IMR-90 (cell line): ENCODE data around the gene RAI14. TPM values are rescaled to one million over a fixed set of nuclear protein-coding genes. Genes with fewer than 3 reads are reported as not detected.

Experiments
- ATAC-seq: fragments of 200-7000 bp; cut with Tn5 transposase; 2 replicates; pipeline ENCODE4 v1.9.1; 2020; ENCODE audit warnings: low read depth, mild to moderate bottlenecking, moderate library complexity
- BruUV-seq: library from RNA; stranded (reverse); fragments of 400-500 nt; replicated peaks from 2 replicates; lab custom pipeline; 2021; lab: Mats Ljungman, UMichigan
- CTCF ChIA-PET: fragments of 300-600 bp; formaldehyde crosslinking; extraction: SDS; loops from one replicate; lab custom pipeline; 2021; ENCODE audit warnings: antibody characterized with exemption; lab: Yijun Ruan, JAX
- POLR2A ChIA-PET: fragments of 300-600 bp; sonication (Branson Sonifier 250); formaldehyde crosslinking; loops from one replicate; lab custom pipeline; 2022; ENCODE audit warnings: antibody characterized with exemption; ENCODE audit not compliant: unreplicated experiment; lab: Charles Lee
- DNase-seq: peaks from one replicate; pipeline ENCODE4 v3.0.0; 2013
- H2AFZ ChIP-seq: replicated peaks from 2 replicates; pipeline ENCODE3; 2013; ENCODE audit warnings: low read length, mild to moderate bottlenecking; ENCODE audit not compliant: poor library complexity
- H2AK5ac ChIP-seq: 2 replicates; pipeline ENCODE4 v1.6.1; 2013; ENCODE audit warnings: low read depth, low read length, inconsistent platforms
- H2AK9ac ChIP-seq: replicated peaks from 2 replicates; pipeline ENCODE3; 2013; ENCODE audit warnings: mild to moderate bottlenecking, low read depth, low read length, moderate library complexity; ENCODE audit not compliant: poor library complexity
- H2BK120ac ChIP-seq: 2 replicates; pipeline ENCODE4 v1.6.1; 2013; ENCODE audit warnings: low read depth, low read length, inconsistent platforms
- H2BK15ac ChIP-seq: 3 replicates; pipeline ENCODE4 v1.6.1; 2013; ENCODE audit warnings: low read depth, low read length, inconsistent platforms
- H2BK20ac ChIP-seq: 2 replicates; pipeline ENCODE4 v1.6.1; 2013; ENCODE audit warnings: low read depth, mild to moderate bottlenecking, inconsistent platforms, low read length, moderate library complexity
- H2BK5ac ChIP-seq: 2 replicates; pipeline ENCODE4 v1.6.1; 2013; ENCODE audit warnings: mild to moderate bottlenecking, low read depth, low read length, inconsistent platforms; ENCODE audit not compliant: poor library complexity, severe bottlenecking
- H3K14ac ChIP-seq: replicated peaks from 2 replicates; pipeline ENCODE4 v1.6.1; 2013; ENCODE audit warnings: low read depth, low read length, inconsistent platforms
- H3K18ac ChIP-seq: 2 replicates; pipeline ENCODE4 v1.6.1; 2013; ENCODE audit warnings: low read depth, low read length, control low read depth
- H3K23ac ChIP-seq: 2 replicates; pipeline ENCODE4 v1.6.1; 2013; ENCODE audit warnings: low read depth, low read length, inconsistent platforms
- H3K27ac ChIP-seq: 2 replicates; pipeline ENCODE4 v1.5.1; 2013; ENCODE audit warnings: mild to moderate bottlenecking, control low read depth, low read length; ENCODE audit not compliant: insufficient read depth
- H3K27me3 ChIP-seq: 2 replicates; pipeline ENCODE4 v1.6.1; 2013; ENCODE audit warnings: low read length; ENCODE audit not compliant: control insufficient read depth, insufficient read depth
- H3K36me3 ChIP-seq: 2 replicates; pipeline ENCODE4 v1.6.1; 2013; ENCODE audit warnings: low read length, mixed read lengths; ENCODE audit not compliant: control insufficient read depth, insufficient read depth
- H3K4ac ChIP-seq: 2 replicates; pipeline ENCODE4 v1.6.1; 2013; ENCODE audit warnings: low read depth, low read length, inconsistent platforms
- H3K4me1 ChIP-seq: 2 replicates; pipeline ENCODE4 v1.6.1; 2013; ENCODE audit warnings: low read length, mixed read lengths; ENCODE audit not compliant: control insufficient read depth, insufficient read depth
- H3K4me2 ChIP-seq: 2 replicates; pipeline ENCODE4 v1.6.1; 2013; ENCODE audit warnings: low read depth, mild to moderate bottlenecking, control low read depth, low read length, moderate library complexity
- H3K4me3 ChIP-seq: 2 replicates; pipeline ENCODE4 v1.5.1; 2013; ENCODE audit warnings: low read depth, mild to moderate bottlenecking, control low read depth, low read length, moderate library complexity; ENCODE audit not compliant: insufficient read depth
- H3K56ac ChIP-seq: 2 replicates; pipeline ENCODE4 v1.6.1; 2013; ENCODE audit warnings: low read length, inconsistent platforms; ENCODE audit not compliant: insufficient read depth; ENCODE audit errors: extremely low read depth
- H3K79me1 ChIP-seq, 2 experiments: 2 replicates each; pipeline ENCODE4 v1.6.1; 2013; ENCODE audit warnings: low read length in 2 of 2, inconsistent platforms in 1 of 2, low read depth in 1 of 2
- H3K9ac ChIP-seq: 2 replicates; pipeline ENCODE4 v1.6.1; 2013; ENCODE audit warnings: low read depth, low read length, control low read depth
- H3K9me1 ChIP-seq: 2 replicates; pipeline ENCODE4 v1.6.1; 2013; ENCODE audit warnings: low read length, inconsistent platforms; ENCODE audit not compliant: insufficient read depth
- H3K9me3 ChIP-seq: 2 replicates; pipeline ENCODE4 v1.6.1; 2013; ENCODE audit warnings: low read length; ENCODE audit not compliant: control insufficient read depth, insufficient read depth
- H4K20me1 ChIP-seq: 2 replicates; pipeline ENCODE4 v1.6.1; 2013; ENCODE audit warnings: low read length, inconsistent platforms; ENCODE audit not compliant: insufficient read depth
- H4K5ac ChIP-seq: 2 replicates; pipeline ENCODE4 v1.6.1; 2013; ENCODE audit warnings: mild to moderate bottlenecking, low read depth, low read length, control low read depth
- H4K8ac ChIP-seq, 2 experiments: 2 replicates each; pipeline ENCODE4 v1.6.1; 2013; ENCODE audit warnings: low read depth in 2 of 2, low read length in 2 of 2, control low read depth in 1 of 2, inconsistent platforms in 1 of 2
- H4K91ac ChIP-seq: 2 replicates; pipeline ENCODE4 v1.6.1; 2013; ENCODE audit warnings: low read depth, low read length, inconsistent platforms; ENCODE audit not compliant: insufficient read depth
- BHLHE40 ChIP-seq: fragments of 150-350 bp; IDR thresholded peaks from 2 replicates; pipeline ENCODE4 v1.6.1; 2016; ENCODE audit warnings: mild to moderate bottlenecking, low read depth, low read length
- CEBPB ChIP-seq: IDR thresholded peaks from 2 replicates; pipeline ENCODE4 v1.6.1; 2012; ENCODE audit warnings: low read depth, low read length, improper control_type of control experiment
- CHD1 ChIP-seq: IDR thresholded peaks from 2 replicates; pipeline ENCODE4 v1.6.1; 2012; ENCODE audit warnings: low read depth, low read length, improper control_type of control experiment
- CTCF ChIP-seq: conservative IDR thresholded peaks from 2 replicates; pipeline ENCODE4 v1.5.1; 2012; ENCODE audit warnings: mild to moderate bottlenecking, low read depth, low read length, improper control_type of control experiment
- ELK1 ChIP-seq: fragments of 150-350 bp; IDR thresholded peaks from 2 replicates; pipeline ENCODE4 v1.6.1; 2016; ENCODE audit warnings: low read depth, mild to moderate bottlenecking, low read length, moderate library complexity, borderline replicate concordance
- FOS ChIP-seq: fragments of 150-350 bp; IDR thresholded peaks from 2 replicates; pipeline ENCODE4 v1.6.1; 2016; ENCODE audit warnings: low read depth, low read length
- MAFK ChIP-seq: IDR thresholded peaks from 2 replicates; pipeline ENCODE4 v1.6.1; 2012; ENCODE audit warnings: low read depth, low read length, improper control_type of control experiment
- MAZ ChIP-seq: IDR thresholded peaks from 2 replicates; pipeline ENCODE4 v1.6.1; 2012; ENCODE audit warnings: low read depth, mild to moderate bottlenecking, low read length, improper control_type of control experiment, moderate library complexity, borderline replicate concordance
- MXI1 ChIP-seq: IDR thresholded peaks from 2 replicates; pipeline ENCODE4 v1.6.1; 2012; ENCODE audit warnings: low read depth, mild to moderate bottlenecking, low read length, moderate library complexity, borderline replicate concordance
- NFE2L2 ChIP-seq: fragments of 150-350 bp; IDR thresholded peaks from 2 replicates; pipeline ENCODE4 v1.6.1; 2016; ENCODE audit warnings: low read depth, mild to moderate bottlenecking, low read length
- RAD21 ChIP-seq: IDR thresholded peaks from 2 replicates; pipeline ENCODE4 v1.6.1; 2012; ENCODE audit warnings: low read length, improper control_type of control experiment
- RCOR1 ChIP-seq: IDR thresholded peaks from 2 replicates; pipeline ENCODE4 v1.6.1; 2012; ENCODE audit warnings: mild to moderate bottlenecking, low read length, improper control_type of control experiment; ENCODE audit not compliant: insufficient replicate concordance
- SMC3 ChIP-seq: fragments of 150-350 bp; IDR thresholded peaks from 2 replicates; pipeline ENCODE4 v1.6.1; 2016; ENCODE audit warnings: low read depth, mild to moderate bottlenecking, antibody characterized with exemption, low read length, moderate library complexity
- WGBS, 2 experiments: methylation state at CpG; one replicate each; pipeline versions ENCODE4 v1.1.5 to v1.1.7; 2013; ENCODE audit warnings: missing lambda C conversion rate in 2 of 2; ENCODE audit not compliant: insufficient read length in 1 of 2; ENCODE audit errors: extremely low coverage in 2 of 2; 5-methylcytosine and 5-hydroxymethylcytosine counted together
- dilution Hi-C: fragments of 300-500 bp; cut with HindIII; formaldehyde crosslinking; loops from one replicate; pipeline ENCODE4 v1.14.3; 2018; ENCODE audit warnings: low sequenced_read_pairs; ENCODE audit not compliant: unreplicated experiment
- in situ Hi-C: fragments of 300-500 bp; cut with MboI; formaldehyde crosslinking; loops from 3 replicates; pipeline ENCODE4 v1.14.3; 2019; ENCODE audit warnings: low sequenced_read_pairs, inconsistent platforms, mixed read lengths
- intact Hi-C: fragments of 100-400 bp; cut with micrococcal nuclease; formaldehyde crosslinking; loops from 2 replicates; pipeline ENCODE4 v1.10.0; 2022
- polyA plus RNA-seq, 3 experiments: library from polyadenylated mRNA; depleted of rRNA; stranded (reverse); fragments of >200 nt; gene quantifications; 2 replicates each; pipeline ENCODE4 v1.2.3, GENCODE V29; 2012; ENCODE audit warnings: low replicate concordance in 1 of 3
- total RNA-seq: library from RNA; depleted of rRNA; stranded (reverse); fragments of >200 nt; gene quantifications from 2 replicates; pipeline ENCODE4 v1.2.3, GENCODE V29; 2012

RAI14 gene
- total and polyA plus RNA-seq, 2 of the 4 experiments (the other 2 are of a cell fraction), result 221 to 267 TPM

- dilution Hi-C loops (no loop called here), in situ Hi-C loops (no loop called here), intact Hi-C loops (no loop called here)
- Histone ChIP-seq H2BK5ac (peak overlapping the region; percentile 35), H3K9ac (no peak overlapping the region), H3K4me2 (no peak overlapping the region), H2BK120ac (no peak overlapping the region), H3K18ac (no peak overlapping the region), H4K20me1 (peaks cover 2% of the 10 kb centered on the region; the same call in 1 of the 2 replicates), H4K8ac (no peak overlapping the region), H3K23ac (no peak overlapping the region), H2AFZ (no peak overlapping the region), H3K4me3 (no peak overlapping the region), H3K9me3 (no peaks in the 10 kb centered on the region), H3K4me1 (peaks cover 9% of the 10 kb centered on the region; the same call in 1 of the 2 replicates), H3K36me3 (peaks cover 42% of the 10 kb centered on the region), H3K56ac (no peak overlapping the region), H2AK5ac (no peak overlapping the region), H3K4ac (no peak overlapping the region), H3K14ac (no peak overlapping the region), H3K27ac (no peak overlapping the region), H3K79me1 (peaks cover 12 to 28% of the 10 kb centered on the region in 2 experiments), H4K91ac (no peak overlapping the region), H2BK20ac (no peak overlapping the region), H2BK15ac (no peak overlapping the region), H2AK9ac (no peak overlapping the region), H3K9me1 (0 out of 2 replicates have a peak, but pooled peaks cover 4% of the 10 kb centered on the region), H4K5ac (no peak overlapping the region), H3K27me3 (no peaks in the 10 kb centered on the region)
- no peak for ATAC-seq
- POLR2A ChIA-PET, result no interaction called here
- CTCF ChIA-PET, result no interaction called here
- no TSS peak for BruUV-seq
- no peak for DNase-seq
- no CpG with 5 or more reads among the region's 1 CpG for WGBS, 2 experiments
- TF ChIP-seq CTCF, result no peak
- no peak for TF ChIP-seq CEBPB
- no peak for TF ChIP-seq ELK1
- TF ChIP-seq RCOR1, result no peak
- no peak for TF ChIP-seq CHD1
- TF ChIP-seq NFE2L2, result no peak
- no peak for TF ChIP-seq RAD21
- no peak for TF ChIP-seq SMC3
- TF ChIP-seq MXI1, result no peak
- TF ChIP-seq MAFK, result no peak
- no peak for TF ChIP-seq BHLHE40
- no peak for TF ChIP-seq MAZ
- no peak for TF ChIP-seq FOS
These were observed 177.0 kb downstream of the RAI14 start for GRCh38 chr5:34833090-34833489.
